DOHH2 (cell line): ENCODE results near the gene FGA.

Experiments used
- H3F3A ChIP-seq: fragments of 200-600 bp; sonication (generic), shearing (Covaris generic); 2 replicates; pipeline ENCODE4 v1.6.0; 2016; ENCODE audit warnings: antibody characterized with exemption, mild to moderate bottlenecking; ENCODE audit not compliant: control insufficient read depth, insufficient read depth
- H3K27ac ChIP-seq: fragments of 200-600 bp; sonication (generic); 2 replicates; pipeline ENCODE4 v1.5.1; 2014; ENCODE audit warnings: low read depth, mild to moderate bottlenecking, low read length, moderate library complexity
- H3K27me3 ChIP-seq: fragments of 200-600 bp; sonication (generic); 2 replicates; pipeline ENCODE4 v1.6.1; 2014; ENCODE audit warnings: mild to moderate bottlenecking, low read length, mixed read lengths; ENCODE audit not compliant: control insufficient read depth
- H3K36me3 ChIP-seq: fragments of 200-600 bp; sonication (generic); 2 replicates; pipeline ENCODE4 v1.6.1; 2014; ENCODE audit warnings: mild to moderate bottlenecking, low read length, moderate library complexity, mixed read lengths; ENCODE audit not compliant: control insufficient read depth
- H3K4me1 ChIP-seq: fragments of 200-600 bp; sonication (generic); 2 replicates; pipeline ENCODE4 v1.6.1; 2014; ENCODE audit warnings: mild to moderate bottlenecking, low read length, mixed read lengths; ENCODE audit not compliant: control insufficient read depth
- H3K4me2 ChIP-seq: fragments of 200-600 bp; sonication (generic); 2 replicates; pipeline ENCODE4 v1.6.0; 2014; ENCODE audit warnings: mild to moderate bottlenecking, low read length, moderate library complexity
- H3K4me3 ChIP-seq: fragments of 200-600 bp; sonication (generic); 2 replicates; pipeline ENCODE4 v1.5.1; 2014; ENCODE audit warnings: mild to moderate bottlenecking, low read length, mixed read lengths
- H3K79me2 ChIP-seq: fragments of 200-600 bp; sonication (generic); 2 replicates; pipeline ENCODE4 v1.6.1; 2014; ENCODE audit warnings: mild to moderate bottlenecking, low read length, mixed read lengths; ENCODE audit not compliant: control insufficient read depth
- H3K9me2 ChIP-seq: fragments of 200-600 bp; sonication (generic); replicated peaks from 2 replicates; pipeline ENCODE4 v1.6.1; 2014; ENCODE audit warnings: mild to moderate bottlenecking, low read length, mixed read lengths; ENCODE audit not compliant: control insufficient read depth
- H3K9me3 ChIP-seq: fragments of 200-600 bp; sonication (generic); 2 replicates; pipeline ENCODE4 v1.6.1; 2014; ENCODE audit warnings: antibody characterized with exemption, low read length, mixed read lengths; ENCODE audit not compliant: control insufficient read depth, insufficient read depth
- H4K20me1 ChIP-seq: fragments of 200-600 bp; sonication (generic); 2 replicates; pipeline ENCODE4 v1.6.0; 2014; ENCODE audit warnings: low read depth, mild to moderate bottlenecking, antibody characterized with exemption, low read length, moderate library complexity; ENCODE audit not compliant: control insufficient read depth, insufficient read depth
- CTCF ChIP-seq: fragments of 200-600 bp; sonication (generic); IDR thresholded peaks from one replicate; pipeline ENCODE4 v1.5.1; 2014; ENCODE audit warnings: antibody characterized with exemption, mild to moderate bottlenecking, low read depth, low read length; ENCODE audit not compliant: poor library complexity, severe bottlenecking
- EZH2phosphoT487 ChIP-seq: fragments of 200-600 bp; sonication (generic); IDR thresholded peaks from 2 replicates; pipeline ENCODE4 v1.6.1; 2017; ENCODE audit warnings: borderline replicate concordance, mild to moderate bottlenecking, antibody characterized with exemption, low read length, moderate library complexity, mixed read lengths

FGA gene

GRCh38 chr4:154588198-154588597 is 2.3 kb downstream of the FGA start:
- no peaks in the 10 kb centered on the region for H3K9me2 ChIP-seq
- H3K27ac ChIP-seq: no peak overlapping the region
- H4K20me1 ChIP-seq: no peaks in the 10 kb centered on the region
- TF ChIP-seq CTCF (no peak), EZH2phosphoT487 (no peak)
- H3K79me2 ChIP-seq: no peaks in the 10 kb centered on the region
- H3K4me1 ChIP-seq: no peaks in the 10 kb centered on the region
- H3F3A ChIP-seq: no peaks in the 10 kb centered on the region
- no peaks in the 10 kb centered on the region for H3K27me3 ChIP-seq
- no peaks in the 10 kb centered on the region for H3K9me3 ChIP-seq
- no peak overlapping the region for H3K4me3 ChIP-seq
- no peaks in the 10 kb centered on the region for H3K36me3 ChIP-seq
- no peak overlapping the region for H3K4me2 ChIP-seq

- Histone ChIP-seq H3K4me1 (no peaks in the 10 kb centered on the region), H3K4me3 (no peak overlapping the region), H3K9me2 (no peaks in the 10 kb centered on the region), H4K20me1 (no peaks in the 10 kb centered on the region), H3K36me3 (no peaks in the 10 kb centered on the region), H3K4me2 (no peak overlapping the region), H3F3A (no peaks in the 10 kb centered on the region), H3K27ac (no peak overlapping the region), H3K79me2 (no peaks in the 10 kb centered on the region), H3K27me3 (no peaks in the 10 kb centered on the region), H3K9me3 (no peaks in the 10 kb centered on the region)
- TF ChIP-seq CTCF (no peak), EZH2phosphoT487 (no peak)
Observed at GRCh38 chr4:154586296-154587033, 4.1 kb downstream of the FGA start.

GRCh38 chr4:154585369-154586018 is 5.0 kb downstream of the FGA start:
- H4K20me1 ChIP-seq: no peaks in the 10 kb centered on the region
- no peaks in the 10 kb centered on the region for H3K9me2 ChIP-seq
- H3F3A ChIP-seq: no peaks in the 10 kb centered on the region
- H3K9me3 ChIP-seq: no peaks in the 10 kb centered on the region
- no peaks in the 10 kb centered on the region for H3K4me1 ChIP-seq
- H3K36me3 ChIP-seq: no peaks in the 10 kb centered on the region
- H3K4me3 ChIP-seq: no peak overlapping the region
- H3K27me3 ChIP-seq: no peaks in the 10 kb centered on the region
- no peak overlapping the region for H3K27ac ChIP-seq
- no peaks in the 10 kb centered on the region for H3K79me2 ChIP-seq
- H3K4me2 ChIP-seq: no peak overlapping the region
- TF ChIP-seq EZH2phosphoT487: no peak
- no peak for TF ChIP-seq CTCF
